Astrocyte (in vitro differentiated cells and primary cell): ENCODE measurements around the gene SRSF5. TPM values are rescaled to one million over a fixed set of nuclear protein-coding genes. Genes with fewer than 3 reads are reported as not detected.

Source experiments
- DNase-seq: peaks from one replicate; pipeline ENCODE4 v3.0.0-alpha.2; 2010; ENCODE audit warnings: low read depth
- FAIRE-seq: peaks from 2 replicates; lab custom pipeline; 2011; peaks lifted over from hg19 to GRCh38; lab: Jason Lieb, UNC
- H2AFZ ChIP-seq: 2 replicates; pipeline ENCODE4 v1.6.0; 2012; ENCODE audit warnings: low read depth, low read length, inconsistent platforms
- H3K27ac ChIP-seq: 2 replicates; pipeline ENCODE4 v1.5.1; 2011; ENCODE audit warnings: low read depth, low read length, inconsistent platforms
- H3K27me3 ChIP-seq: 2 replicates; pipeline ENCODE4 v1.6.0; 2011; ENCODE audit warnings: low read length, inconsistent platforms; ENCODE audit not compliant: insufficient read depth
- H3K36me3 ChIP-seq: 2 replicates; pipeline ENCODE4 v1.5.1; 2011; ENCODE audit warnings: low read length, inconsistent platforms; ENCODE audit not compliant: insufficient read depth
- H3K4me1 ChIP-seq: 2 replicates; pipeline ENCODE4 v1.5.1; 2011; ENCODE audit warnings: low read length, inconsistent platforms; ENCODE audit not compliant: insufficient read depth
- H3K4me2 ChIP-seq: 2 replicates; pipeline ENCODE4 v1.6.0; 2012; ENCODE audit warnings: low read length, inconsistent platforms
- H3K4me3 ChIP-seq: 2 replicates; pipeline ENCODE4 v1.5.1; 2011; ENCODE audit warnings: low read depth, mild to moderate bottlenecking, low read length, inconsistent platforms; ENCODE audit not compliant: insufficient read depth
- H3K79me2 ChIP-seq: 2 replicates; pipeline ENCODE4 v1.6.0; 2012; ENCODE audit warnings: mild to moderate bottlenecking, low read length, inconsistent platforms; ENCODE audit not compliant: insufficient read depth
- H3K9ac ChIP-seq: 2 replicates; pipeline ENCODE4 v1.6.0; 2012; ENCODE audit warnings: mild to moderate bottlenecking, low read length, inconsistent platforms
- H3K9me3 ChIP-seq: 2 replicates; pipeline ENCODE4 v1.5.1; 2012; ENCODE audit warnings: low read depth, mild to moderate bottlenecking, low read length, inconsistent platforms; ENCODE audit not compliant: insufficient read depth
- H4K20me1 ChIP-seq: 2 replicates; pipeline ENCODE4 v1.6.0; 2012; ENCODE audit warnings: low read length, inconsistent platforms; ENCODE audit not compliant: insufficient read depth
- H3K27ac Mint-ChIP-seq: one replicate; pipeline ENCODE4 v1.8.0; 2021; ENCODE audit warnings: mild to moderate bottlenecking, mixed read lengths; ENCODE audit not compliant: unreplicated experiment
- H3K27me3 Mint-ChIP-seq: one replicate; pipeline ENCODE4 v1.8.0; 2021; ENCODE audit warnings: low read depth, mixed read lengths; ENCODE audit not compliant: unreplicated experiment
- H3K36me3 Mint-ChIP-seq: one replicate; pipeline ENCODE4 v1.8.0; 2021; ENCODE audit warnings: low read depth, mixed read lengths; ENCODE audit not compliant: unreplicated experiment
- H3K4me1 Mint-ChIP-seq: one replicate; pipeline ENCODE4 v1.8.0; 2021; ENCODE audit warnings: low read depth, mixed read lengths; ENCODE audit not compliant: unreplicated experiment
- H3K4me3 Mint-ChIP-seq: one replicate; pipeline ENCODE4 v1.8.0; 2021; ENCODE audit warnings: mild to moderate bottlenecking, moderate library complexity, mixed read lengths; ENCODE audit not compliant: unreplicated experiment
- H3K9me3 Mint-ChIP-seq: one replicate; pipeline ENCODE4 v1.8.0; 2021; ENCODE audit warnings: mild to moderate bottlenecking, mixed read lengths; ENCODE audit not compliant: unreplicated experiment
- EZH2 ChIP-seq: IDR thresholded peaks from 2 replicates; pipeline ENCODE4 v1.6.1; 2012; ENCODE audit warnings: mild to moderate bottlenecking, low read length, inconsistent platforms; ENCODE audit not compliant: insufficient read depth
- total RNA-seq: library from RNA; stranded (reverse); gene quantifications from 2 replicates; pipeline ENCODE4 v1.2.1, GENCODE V29; 2021
- TF ChIP-seq, protein P1 (sequence below): IDR thresholded peaks from 2 replicates; pipeline ENCODE4 v1.5.1; 2011; ENCODE audit warnings: low read depth, mild to moderate bottlenecking, inconsistent platforms, low read length, moderate library complexity; ENCODE audit not compliant: insufficient read depth

The SRSF5 gene
- total RNA-seq, 1 donor from 2014 or later = 195 TPM

- FAIRE-seq = no peak
These were observed 47.5 kb downstream of the SRSF5 start for GRCh38 chr14:69814397-69814796.

DNA sequence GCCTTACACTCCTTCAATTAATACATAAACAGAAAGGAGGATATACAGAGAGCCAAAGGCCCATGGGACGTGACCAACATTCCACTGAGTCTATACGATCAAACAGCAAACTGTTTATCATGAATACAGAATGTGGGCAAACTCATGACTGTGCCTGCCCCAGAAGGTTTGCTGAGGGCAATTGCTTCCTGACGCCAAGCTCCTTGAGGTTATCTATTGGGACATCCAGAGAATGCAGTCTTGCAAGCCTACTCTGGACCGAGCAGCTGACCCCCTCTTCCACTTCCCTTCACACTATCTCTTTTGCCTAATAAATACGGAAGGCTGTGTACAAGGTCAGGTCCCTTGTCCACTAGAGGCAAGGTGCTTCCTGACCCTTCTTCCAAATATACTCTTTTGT lies 48.6 kb downstream of the SRSF5 start:
- TF ChIP-seq, protein P1, sequence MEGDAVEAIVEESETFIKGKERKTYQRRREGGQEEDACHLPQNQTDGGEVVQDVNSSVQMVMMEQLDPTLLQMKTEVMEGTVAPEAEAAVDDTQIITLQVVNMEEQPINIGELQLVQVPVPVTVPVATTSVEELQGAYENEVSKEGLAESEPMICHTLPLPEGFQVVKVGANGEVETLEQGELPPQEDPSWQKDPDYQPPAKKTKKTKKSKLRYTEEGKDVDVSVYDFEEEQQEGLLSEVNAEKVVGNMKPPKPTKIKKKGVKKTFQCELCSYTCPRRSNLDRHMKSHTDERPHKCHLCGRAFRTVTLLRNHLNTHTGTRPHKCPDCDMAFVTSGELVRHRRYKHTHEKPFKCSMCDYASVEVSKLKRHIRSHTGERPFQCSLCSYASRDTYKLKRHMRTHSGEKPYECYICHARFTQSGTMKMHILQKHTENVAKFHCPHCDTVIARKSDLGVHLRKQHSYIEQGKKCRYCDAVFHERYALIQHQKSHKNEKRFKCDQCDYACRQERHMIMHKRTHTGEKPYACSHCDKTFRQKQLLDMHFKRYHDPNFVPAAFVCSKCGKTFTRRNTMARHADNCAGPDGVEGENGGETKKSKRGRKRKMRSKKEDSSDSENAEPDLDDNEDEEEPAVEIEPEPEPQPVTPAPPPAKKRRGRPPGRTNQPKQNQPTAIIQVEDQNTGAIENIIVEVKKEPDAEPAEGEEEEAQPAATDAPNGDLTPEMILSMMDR = no peak
- no peak for TF ChIP-seq EZH2
- H3K9me3 ChIP-seq = no peaks in the 10 kb centered on the region
- no peak overlapping the region for H3K4me3 ChIP-seq
- no peaks in the 10 kb centered on the region for H3K36me3 Mint-ChIP-seq
- no peaks in the 10 kb centered on the region for H3K9me3 Mint-ChIP-seq
- no peak overlapping the region for H3K9ac ChIP-seq
- no peak overlapping the region for H3K27ac ChIP-seq
- H2AFZ ChIP-seq = no peak overlapping the region
- H3K36me3 ChIP-seq = no peaks in the 10 kb centered on the region
- H3K27ac Mint-ChIP-seq = no peak overlapping the region
- H3K4me3 Mint-ChIP-seq = no peak overlapping the region
- FAIRE-seq (no peak), DNase-seq (no peak)
- H4K20me1 ChIP-seq = no peaks in the 10 kb centered on the region
- H3K79me2 ChIP-seq = no peaks in the 10 kb centered on the region
- peaks cover 8% of the 10 kb centered on the region for H3K27me3 ChIP-seq
- no peaks in the 10 kb centered on the region for H3K4me1 Mint-ChIP-seq
- H3K4me2 ChIP-seq = no peak overlapping the region
- H3K27me3 Mint-ChIP-seq = peaks cover 6% of the 10 kb centered on the region
- H3K4me1 ChIP-seq = no peaks in the 10 kb centered on the region

More at GRCh38 chr14:69814397-69814796, 47.5 kb downstream of the SRSF5 start:
- Mint-ChIP-seq H3K36me3 (no peaks in the 10 kb centered on the region), H3K27me3 (peaks cover 2% of the 10 kb centered on the region), H3K9me3 (no peaks in the 10 kb centered on the region), H3K27ac (no peak overlapping the region), H3K4me3 (no peak overlapping the region), H3K4me1 (no peaks in the 10 kb centered on the region)
- Histone ChIP-seq H3K27ac (no peak overlapping the region), H3K9ac (no peak overlapping the region), H4K20me1 (no peaks in the 10 kb centered on the region), H3K4me3 (no peak overlapping the region), H3K9me3 (no peaks in the 10 kb centered on the region), H3K27me3 (peaks cover 8% of the 10 kb centered on the region), H2AFZ (no peak overlapping the region), H3K79me2 (no peaks in the 10 kb centered on the region), H3K4me2 (no peak overlapping the region), H3K36me3 (no peaks in the 10 kb centered on the region), H3K4me1 (no peaks in the 10 kb centered on the region)
- no peak for TF ChIP-seq EZH2
- TF ChIP-seq, protein P1 = no peak
- no peak for DNase-seq

GRCh38 chr14:69816216-69816615 lies 49.3 kb downstream of the SRSF5 start:
- DNase-seq = no peak
- Histone ChIP-seq H3K79me2 (no peaks in the 10 kb centered on the region), H3K27me3 (peaks cover 8% of the 10 kb centered on the region), H2AFZ (no peak overlapping the region), H4K20me1 (no peaks in the 10 kb centered on the region), H3K4me2 (no peak overlapping the region), H3K4me3 (no peak overlapping the region), H3K4me1 (no peaks in the 10 kb centered on the region), H3K27ac (no peak overlapping the region), H3K9me3 (no peaks in the 10 kb centered on the region), H3K9ac (no peak overlapping the region), H3K36me3 (no peaks in the 10 kb centered on the region)
- Mint-ChIP-seq H3K9me3 (no peaks in the 10 kb centered on the region), H3K27ac (no peak overlapping the region), H3K4me3 (no peak overlapping the region), H3K27me3 (peaks cover 6% of the 10 kb centered on the region), H3K36me3 (no peaks in the 10 kb centered on the region), H3K4me1 (no peaks in the 10 kb centered on the region)
- FAIRE-seq = no peak
- TF ChIP-seq, protein P1 = no peak
- TF ChIP-seq EZH2 = no peak
